CD4-positive, alpha-beta T cell treated with Interleukin-4 for 1 hour (primary cell): Measurements from ENCODE around the gene PVR.
A peak's percentile ranks its signal among the peaks of the same experiment; 100 is the strongest.
"Not testable (repeated sequence)": the region's sequence is repeated elsewhere in the genome, so short reads cannot be mapped to it uniquely, and the experiment has no call there.

Experiments used
- DNase-seq, 2 donors: peaks; one replicate each; pipeline ENCODE4 v3.0.0-alpha.2; 2020 to 2022

The PVR gene

DNA sequence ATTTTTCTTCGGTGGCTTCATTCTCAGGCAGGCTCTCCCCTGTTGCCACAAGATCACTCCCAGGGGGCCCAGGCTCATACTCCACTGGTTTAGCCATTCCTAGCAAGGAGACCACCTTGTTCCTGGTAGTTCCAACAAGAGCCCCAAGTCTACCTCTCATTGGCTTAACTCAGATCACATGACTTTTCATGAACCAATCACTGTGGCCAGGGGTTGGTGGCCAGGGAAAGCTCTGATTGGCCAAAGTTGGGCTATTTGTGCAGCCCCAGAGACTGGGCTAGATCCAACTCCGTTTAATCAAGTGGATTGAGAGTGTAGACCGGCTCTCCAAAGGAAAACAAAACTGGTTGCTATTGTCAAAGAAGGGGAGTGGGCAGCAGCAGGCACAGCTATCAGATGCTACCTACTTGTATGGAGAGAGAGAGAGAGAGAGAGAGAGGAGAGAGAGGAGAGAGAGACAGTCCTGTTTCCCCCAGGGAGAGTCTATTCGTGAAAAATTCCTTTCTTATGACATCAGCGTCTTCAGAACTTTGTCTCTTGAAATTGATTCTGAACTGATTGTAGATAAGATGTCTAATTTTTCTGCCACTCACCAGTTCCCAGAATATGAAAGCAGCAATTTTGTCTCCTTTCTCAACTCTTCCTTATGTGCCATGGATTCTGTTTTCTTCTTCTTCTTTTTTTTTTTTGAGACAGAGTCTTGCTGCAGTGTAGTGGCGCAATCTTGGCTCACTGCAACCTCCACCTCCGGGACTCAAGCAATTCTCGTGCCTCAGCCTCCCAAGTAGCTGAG, 33.5 kb downstream of the PVR start:
- no peak for DNase-seq

DNA sequence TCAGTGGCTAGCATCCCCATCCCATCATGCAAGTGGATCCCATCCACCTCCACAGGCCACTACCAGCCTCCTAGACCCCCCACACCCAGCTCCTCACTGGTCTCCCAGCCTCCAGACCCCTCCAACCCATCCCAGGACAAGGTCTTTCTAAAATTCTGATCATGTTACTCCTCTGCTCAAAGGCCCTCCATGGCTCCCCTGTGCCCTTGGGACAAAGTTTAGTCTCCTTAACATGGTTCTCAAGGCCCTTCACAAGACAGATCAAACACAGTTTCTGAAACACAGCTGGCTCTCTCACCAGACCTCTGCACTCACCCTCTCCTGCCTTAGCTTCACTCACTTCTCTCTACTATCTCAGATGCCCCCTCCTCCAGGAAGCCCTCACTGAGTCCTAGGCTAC, 36.8 kb downstream of the PVR start:
- DNase-seq: no peak

DNA sequence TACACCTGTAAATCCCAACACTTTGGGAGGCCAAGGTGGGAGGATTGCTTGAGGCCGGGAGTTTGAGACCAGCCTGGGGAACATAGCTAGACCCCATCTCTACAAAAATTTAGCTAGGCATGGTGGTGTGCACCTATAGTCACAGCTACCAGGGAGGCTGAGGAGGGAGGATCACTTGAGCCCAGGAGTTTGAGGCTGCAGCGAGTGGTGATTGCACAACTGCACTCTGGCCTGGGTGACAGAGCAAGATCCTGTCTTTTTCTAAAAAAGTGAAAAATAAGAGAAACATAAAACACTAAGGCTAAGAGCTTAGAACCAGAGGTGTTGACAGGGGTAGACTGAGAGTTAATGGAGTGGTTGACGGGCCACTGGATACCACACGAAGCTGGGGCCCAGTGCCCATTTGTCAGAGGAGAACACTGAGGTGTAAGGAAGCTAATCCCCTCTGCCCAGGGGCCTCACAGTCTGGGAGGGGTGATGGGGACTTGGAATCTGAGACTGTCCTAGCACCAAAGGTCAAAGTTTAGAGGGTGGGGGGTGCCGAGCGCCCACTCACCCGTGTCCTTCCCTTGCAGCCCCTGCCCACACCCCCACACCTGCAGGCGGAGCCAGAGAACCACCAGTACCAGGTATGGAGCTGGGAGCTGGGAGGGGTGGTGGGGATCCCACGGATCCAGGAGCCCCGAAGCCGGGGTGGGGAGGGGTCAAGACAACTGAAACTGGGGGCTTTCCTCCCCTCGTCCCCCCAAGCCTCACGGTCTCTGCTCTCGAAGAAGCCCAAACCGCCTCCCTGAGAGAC, 38.5 kb downstream of the PVR start:
- no peak for DNase-seq

DNA sequence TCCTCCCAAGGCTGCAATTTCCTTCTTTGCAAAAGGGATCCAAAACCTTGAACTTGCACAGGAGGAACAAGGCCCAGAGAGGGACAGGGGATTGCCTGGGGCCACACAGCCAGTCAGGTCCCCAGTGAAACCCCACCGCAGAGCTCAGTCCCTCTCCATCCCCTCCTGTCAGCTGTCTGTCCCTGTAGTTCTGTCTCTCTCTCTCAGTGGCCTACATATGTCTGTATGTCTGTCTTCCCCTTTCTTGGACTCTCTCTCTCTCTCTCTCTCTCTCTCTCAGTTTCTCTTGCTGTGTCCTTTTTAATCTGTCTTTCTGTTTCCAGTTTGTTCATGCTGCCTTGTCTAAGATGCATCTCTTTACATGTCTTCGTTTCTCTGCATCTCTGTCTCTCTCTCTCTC, 39.1 kb downstream of the PVR start:
- DNase-seq: no peak

DNA sequence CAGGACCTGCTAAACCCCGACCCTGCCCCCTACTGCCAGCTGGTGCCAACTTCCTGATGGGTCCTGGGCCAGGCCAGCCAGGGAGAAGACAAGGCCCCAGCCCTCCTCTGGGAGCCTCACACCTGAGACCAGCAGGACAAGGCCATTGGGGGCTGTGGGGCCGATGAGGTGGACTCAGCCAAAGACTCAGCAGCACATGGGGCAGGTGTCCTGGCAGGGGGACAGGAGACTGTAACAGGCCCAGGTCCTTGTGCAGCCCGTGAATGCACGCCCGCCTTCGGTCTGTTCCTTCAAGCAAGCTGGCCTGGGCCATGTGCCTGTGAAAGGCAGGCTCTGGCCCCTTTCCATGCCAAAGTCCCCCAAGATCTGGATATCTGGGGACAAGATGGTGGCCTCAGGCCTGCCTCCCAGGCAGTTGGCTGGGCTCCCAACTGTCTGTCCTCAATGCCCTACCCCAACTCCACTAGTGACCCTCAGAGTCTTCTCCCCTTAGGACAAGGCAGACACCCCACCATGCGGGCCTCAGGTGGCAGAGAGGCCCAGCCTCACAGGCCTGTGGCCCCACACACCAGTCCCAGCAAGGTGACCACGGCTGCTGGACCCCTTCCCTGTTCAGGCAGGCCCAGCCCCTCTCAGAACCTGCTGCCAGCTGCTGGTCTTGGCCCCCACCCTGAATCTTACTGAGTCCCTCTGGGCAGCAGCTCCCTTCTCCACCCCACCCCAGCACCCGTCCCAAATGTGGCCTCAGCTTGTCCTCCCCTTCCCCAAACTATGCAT, 39.9 kb downstream of the PVR start:
- DNase-seq: no peak

DNA sequence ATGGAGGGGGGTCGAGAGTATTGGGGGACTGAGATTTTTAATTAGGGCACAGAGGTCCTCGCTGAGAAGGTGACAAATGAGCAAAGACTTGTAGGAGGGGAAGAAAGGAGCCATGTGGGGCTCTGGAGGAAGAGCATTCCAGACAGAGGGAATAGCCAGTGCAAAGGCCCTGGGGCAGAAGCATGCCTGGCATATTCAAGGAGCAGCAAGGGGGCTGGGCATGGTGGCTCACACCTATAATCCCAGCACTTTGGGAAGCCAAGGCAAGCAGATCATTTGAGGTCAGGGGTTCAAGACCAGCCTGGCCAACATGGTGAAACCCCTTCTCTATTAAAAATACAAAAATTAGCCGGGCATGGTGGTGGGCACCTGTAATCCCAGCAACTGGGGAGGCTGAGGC, 40.7 kb downstream of the PVR start:
- not testable (repeated sequence) for DNase-seq

DNA sequence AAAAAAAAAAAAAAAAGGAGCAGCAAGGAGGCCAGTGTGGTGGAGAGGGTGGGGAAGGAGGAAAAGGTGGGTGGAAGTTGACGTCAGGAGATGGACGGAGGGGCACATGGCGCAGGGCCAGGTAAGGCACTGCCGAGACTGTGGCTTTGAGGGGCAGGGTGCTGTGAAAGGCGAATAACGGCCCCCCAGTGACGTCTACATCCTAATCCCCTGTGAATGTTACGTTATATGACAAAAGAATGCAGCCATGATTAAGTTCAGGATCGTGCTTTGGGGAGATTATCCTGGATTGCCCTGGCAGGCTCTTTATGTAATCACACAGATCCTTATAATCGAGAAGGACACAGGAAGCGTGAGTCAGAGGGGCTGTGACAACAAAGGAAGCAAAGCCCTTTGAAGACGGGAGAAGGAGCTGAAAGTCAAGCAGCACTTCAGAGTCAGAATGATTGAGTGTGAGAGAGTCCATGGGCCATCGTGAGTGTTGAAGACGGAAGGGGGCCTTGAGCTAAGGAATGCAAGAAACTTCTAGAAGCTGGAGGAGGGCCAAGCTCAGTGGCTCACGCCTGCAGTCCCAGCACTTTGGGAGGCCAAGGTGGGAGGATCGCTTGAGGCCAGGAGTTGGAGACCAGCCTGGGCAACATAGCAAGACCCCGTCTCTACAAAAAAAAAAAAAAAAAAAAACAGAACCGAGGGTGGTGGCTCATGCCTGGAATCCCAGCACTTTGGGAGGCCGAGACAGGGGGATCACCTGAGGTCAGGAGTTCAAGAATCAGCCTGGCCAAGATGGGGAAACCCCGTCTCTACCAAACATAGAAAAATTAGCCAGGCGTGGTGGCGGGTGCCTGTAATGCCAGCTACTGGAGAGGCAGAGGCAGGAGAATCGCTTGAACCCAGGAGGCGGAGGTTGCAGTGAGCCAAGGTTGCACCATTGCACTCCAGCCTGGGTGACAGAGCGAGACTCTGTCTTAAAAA, 41.5 kb downstream of the PVR start:
- DNase-seq: peak in 1 of 2 donors; percentile 18

DNA sequence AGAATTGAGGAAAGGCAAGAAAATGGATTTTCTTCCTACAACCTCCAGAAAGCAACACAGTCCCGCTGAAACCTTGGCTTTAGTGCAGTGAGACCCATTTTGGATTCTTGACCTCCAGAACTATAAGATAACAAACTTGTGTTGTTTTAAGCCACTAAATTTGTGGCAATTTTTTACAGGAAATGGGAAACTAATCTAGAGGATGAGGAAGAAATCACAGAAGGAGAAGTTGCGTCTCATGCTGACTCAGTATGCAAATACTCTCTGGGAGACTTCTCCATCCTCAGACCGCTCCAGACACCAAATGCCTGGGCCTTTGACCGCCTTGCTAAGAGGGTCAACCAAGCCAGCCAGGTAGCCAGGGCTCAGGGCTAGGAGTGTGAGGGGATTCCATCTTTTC, 42.2 kb downstream of the PVR start:
- DNase-seq: peak in 1 of 2 donors; percentile 35

DNA sequence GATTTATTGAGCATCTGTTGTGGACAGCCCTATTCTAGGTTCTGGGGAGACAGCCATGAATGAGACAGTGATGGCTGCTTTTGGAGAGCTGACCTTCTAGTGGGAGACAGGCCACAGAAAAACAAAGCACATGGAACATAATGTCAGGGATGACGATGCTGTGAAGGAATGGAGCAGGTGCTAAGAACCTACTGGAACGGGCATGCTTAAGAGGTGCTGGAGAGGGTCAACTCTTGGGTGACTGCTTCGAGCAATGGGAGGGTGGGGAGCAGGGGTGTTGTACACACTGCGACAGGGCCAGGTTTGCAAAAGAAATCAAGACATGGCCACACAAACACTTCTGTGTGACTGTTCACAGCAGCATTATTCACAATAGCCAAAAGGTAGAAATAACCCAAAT, 43.2 kb downstream of the PVR start:
- DNase-seq: no peak

DNA sequence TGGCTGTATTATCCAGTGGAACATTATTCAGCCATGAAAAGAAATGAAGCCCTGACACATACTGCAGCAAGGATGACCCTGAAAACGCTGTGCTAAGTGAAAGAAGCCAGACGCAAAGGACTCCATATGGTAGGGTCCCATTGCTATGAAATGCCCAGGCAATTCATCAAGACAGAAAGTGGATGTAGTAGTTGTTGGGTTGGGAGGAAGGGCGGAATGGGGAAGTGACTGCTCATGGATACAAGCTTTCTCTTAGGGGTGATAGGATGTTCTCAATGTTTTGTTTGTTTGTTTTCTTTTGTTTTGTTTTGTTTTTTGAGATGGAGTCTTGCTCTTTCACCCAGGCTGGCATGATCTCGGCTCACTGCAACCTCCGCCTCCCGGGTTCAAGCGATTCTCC, 44.2 kb downstream of the PVR start:
- peak in 1 of 2 donors; percentile 14 for DNase-seq

DNA sequence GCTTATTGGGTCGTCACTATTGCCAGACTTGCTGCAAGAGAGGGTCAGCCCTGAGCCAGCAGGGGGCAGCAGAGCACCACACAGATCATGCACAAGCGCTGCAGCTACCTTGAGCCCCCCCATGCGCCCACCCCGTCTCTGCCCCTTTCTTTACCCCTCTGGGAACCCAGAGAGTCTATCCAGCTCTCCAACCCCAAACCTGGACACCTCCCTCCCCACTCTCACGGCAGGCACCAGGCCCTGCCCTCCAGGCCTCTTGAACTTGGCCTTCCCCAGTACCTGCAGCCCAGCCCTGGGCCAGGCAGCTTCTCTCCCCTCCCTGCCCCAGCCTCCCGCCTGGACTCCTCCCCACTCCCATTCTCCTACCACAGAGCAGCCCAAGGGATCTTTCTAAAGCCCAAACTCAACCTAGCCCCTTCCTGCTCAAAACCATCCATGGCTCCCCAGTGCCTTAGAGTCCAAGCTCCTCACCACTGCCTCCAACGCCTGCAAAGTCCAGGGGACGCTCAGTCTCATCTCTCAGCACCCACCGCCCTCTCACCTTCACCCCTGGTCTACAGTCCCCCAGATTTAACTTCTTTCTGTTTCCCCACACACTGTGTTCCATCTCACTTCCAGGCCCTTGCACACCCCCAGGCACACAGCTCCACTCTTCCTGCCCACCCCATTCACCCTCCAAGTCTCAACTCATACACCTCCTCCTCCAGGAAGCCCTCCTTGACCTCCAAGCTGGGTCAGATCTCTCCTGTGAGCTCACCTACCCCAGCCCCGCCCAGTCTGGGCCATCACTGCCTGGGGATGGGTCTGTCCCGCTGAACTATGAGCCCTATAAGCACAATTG, 45.8 kb downstream of the PVR start:
- DNase-seq: peak; percentile 73 to 75

DNA sequence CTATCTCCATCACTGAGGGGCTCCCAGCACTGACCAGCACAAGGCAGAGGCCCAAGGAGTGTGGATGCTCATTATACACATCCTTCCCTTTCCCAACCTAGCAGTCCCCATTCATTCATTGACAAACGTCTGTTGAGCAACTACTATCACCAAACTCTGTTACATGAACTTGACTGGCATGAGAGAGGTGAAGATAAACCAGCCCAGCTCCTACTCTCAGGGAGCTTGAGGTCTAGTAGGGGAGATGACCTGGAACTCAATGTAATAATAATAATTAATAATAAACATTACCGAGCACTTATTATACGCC, 46.4 kb downstream of the PVR start:
- no peak for DNase-seq

DNA sequence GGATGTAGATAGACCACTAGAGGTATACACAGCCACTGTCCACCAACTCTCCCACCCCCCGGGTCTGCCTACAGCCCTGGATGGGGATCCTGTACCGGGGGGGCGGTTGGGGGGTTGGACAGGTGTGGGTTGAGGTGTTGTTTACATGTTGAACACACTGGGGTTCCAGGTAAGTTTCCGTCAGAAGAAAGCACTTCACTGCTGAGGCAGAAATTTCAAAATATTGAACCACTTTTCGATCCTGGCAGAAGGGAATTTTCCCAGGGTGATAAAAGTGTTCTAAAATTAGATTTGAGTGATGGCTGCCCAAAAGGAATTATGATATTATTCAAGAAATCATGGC, 48.6 kb downstream of the PVR start:
- no peak for DNase-seq

DNA sequence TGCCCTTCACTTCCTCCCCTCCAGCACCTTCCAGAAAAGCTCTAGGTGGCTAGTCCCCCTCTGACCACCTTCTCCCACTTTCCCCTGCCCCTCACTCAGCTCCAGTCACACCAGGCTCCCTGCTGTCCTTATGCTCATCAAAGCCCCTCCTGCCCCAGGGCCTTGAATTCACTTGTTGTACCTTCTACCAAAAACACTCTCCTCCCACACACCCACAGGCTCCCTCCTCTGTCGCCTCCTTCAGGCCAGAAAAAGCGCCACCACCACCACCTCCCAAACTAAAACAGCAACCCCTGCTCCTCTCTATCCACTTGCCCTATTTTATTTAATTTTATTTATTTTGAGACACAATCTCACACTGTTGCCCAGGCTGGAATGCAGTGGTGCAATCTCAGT, 50.5 kb downstream of the PVR start:
- DNase-seq: peak; percentile 12 to 35

DNA sequence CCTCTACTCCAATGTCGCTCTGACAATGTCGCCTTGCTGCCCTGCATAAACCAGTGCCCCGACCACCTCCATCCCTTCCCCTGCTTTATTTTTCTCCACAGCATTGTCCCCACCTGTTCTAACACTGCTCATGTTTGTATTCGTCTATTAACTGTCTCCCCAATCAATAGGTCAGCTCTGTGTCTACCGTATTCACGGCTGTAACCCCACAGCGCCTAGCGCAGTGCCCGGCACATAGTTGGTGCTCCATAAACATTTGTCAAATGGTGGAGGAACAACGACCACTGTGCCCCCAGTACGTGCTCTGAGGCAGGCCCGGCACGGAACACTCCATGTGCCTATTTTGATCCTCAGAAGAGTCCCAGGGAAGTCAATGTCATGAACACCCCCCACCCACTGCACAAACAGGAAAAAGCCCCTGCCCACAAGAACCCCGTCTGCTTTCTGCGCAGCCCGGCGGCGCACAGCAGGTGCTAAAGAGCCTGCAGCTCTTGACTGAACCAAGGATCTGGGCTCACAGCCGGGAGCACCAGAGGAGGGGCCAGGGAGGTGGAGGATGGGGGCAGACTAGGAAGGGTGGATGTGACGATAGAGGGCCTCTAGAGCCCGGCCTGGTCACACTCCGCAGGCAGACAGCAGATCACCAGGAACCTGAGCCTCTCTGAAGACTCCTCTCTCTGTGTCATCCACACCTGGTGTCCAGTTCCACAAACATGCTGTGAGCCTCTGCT, 53.4 kb downstream of the PVR start:
- no peak for DNase-seq

DNA sequence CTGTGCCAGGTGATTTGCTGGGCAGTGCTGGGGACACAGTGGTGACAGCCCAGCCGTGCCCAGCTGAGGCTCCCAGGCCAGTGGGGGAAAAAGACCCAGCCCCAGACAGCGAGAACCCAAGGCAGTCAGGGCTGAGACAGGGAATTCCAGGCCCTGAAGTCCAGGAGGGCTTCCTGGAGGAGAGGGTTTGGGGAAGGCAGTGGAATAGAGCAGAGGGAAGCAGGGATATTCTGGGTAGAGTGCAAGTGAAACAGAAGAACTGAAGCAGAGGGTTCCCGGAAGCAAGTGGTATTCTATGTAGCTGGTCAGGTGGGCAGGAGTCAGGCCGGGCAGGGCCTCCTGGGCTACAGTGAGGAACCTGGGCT, 53.9 kb downstream of the PVR start:
- DNase-seq: no peak

DNA sequence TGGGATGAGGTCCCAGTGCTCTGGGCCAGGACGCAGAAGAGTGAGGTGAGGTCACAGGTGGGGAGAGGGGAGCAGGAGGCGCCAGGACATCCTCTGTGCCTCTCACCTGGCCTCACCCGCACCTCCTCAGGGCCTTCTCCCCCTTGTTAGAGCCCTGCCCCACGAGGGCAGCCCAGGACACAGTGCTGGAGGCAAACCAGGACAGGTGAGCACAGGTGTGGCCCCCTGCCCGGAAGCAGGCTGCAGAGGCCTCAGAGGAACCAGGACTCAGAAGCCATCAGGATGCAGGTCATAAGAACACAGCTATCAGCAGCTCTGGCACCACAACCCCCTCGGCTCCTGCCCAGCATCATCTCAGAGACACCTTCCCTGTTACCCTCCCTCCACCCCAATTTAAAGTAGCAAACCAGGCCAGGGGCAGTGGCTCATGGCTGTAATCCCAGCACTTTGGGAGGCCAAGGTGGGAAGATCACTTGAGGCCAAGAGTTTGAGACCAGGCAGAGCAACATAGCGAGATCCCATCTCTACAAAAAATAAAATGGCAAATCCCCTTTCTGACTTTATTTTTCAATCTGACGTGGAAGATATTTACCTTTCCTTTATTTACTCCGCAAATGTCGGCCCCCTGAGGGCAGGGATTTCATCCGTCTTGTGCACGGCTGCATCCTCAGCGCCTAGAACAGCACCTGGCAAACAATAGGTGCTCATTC, 54.9 kb downstream of the PVR start, which contains the start of gene CEACAM16:
TSS of gene CEACAM16 (plus strand) at position 660 of the 710 bp plus-strand sequence. CDS start 2,306 bp downstream, outside the sequence.
- no peak for DNase-seq

DNA sequence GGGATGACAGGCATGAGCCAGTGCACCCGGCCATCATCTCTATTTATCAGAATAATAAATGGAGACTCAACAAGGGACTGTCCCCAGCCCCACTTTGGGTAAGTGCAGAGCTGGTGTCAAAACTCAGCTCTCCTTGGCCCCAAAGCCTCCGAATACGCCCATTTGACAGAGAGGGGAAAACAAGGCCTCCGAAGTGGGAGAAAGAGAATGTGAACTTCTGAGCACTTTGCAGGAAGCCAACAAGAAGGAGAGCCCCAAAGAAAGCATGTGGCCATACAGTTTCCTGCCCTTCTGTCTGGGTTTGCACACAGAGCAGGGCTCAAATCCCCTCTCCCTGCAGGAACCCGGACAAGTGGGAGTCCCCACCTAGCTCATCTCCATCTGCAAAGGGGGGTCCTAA, 56.8 kb downstream of the PVR start:
- DNase-seq: no peak

DNA sequence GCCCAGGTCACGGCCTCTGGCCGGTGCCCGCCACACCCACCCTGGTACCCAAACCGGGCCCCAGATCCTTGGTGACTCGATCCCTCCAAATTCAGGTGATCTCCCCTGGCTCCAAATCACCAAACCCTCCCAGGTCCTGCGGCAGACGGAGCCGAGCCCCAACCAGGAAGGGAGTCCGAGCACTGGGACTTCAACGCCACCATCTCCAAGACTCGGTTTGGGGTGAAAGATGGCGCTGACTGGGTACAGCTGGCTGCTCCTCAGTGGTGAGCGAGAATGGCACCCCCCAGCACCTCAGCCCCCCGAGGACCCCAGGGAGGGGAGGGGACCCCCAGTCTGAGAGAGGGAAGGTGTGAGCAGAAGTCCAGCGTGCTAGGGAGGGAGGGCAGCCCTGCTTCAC, 57.5 kb downstream of the PVR start:
- no peak for DNase-seq

DNA sequence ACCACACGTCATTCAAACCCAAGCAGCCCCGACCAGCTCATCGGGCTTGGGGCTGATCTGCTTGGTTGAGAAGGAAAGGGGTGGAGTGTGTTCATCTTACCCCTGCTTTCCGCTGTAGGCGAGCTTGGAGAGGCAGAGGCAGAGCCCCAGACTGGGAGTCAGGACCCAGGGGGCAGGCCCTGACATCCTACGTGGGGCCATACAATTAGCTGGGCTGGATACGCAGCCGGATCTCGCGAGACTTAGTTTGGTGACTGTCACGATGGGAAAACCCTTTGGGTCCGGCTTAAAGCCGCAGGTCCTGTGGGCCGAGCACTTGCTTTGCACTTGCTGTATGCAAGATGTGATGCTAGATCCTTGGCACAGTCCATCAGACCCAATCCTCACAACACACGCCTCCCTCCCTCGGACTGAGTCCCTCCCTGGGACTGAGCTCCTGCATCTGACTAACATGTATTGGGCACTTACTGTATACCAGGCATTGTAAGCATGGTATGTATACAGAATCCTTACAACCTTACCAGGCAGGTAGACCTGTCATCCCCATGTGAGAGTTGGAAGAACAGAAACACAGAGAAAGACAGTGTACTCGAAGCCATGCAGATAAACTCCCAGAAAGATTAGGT, 59.0 kb downstream of the PVR start:
- no peak for DNase-seq
